Stimulated activated CD4-positive, alpha-beta T cell treated with anti-CD3 and anti-CD28 coated beads, Interleukin-2, amount 100 ng/mL, for 48 hours (primary cell): Measurements from ENCODE around the gene LRRC28.

ENCODE experiments used
- DNase-seq, 2 donors: peaks; one replicate each; pipeline ENCODE4 v3.0.0-alpha.2; 2020

Gene LRRC28

GRCh38 chr15:99403597-99403996 lies 152.3 kb downstream of the LRRC28 start:
- no peak for DNase-seq

- DNase-seq, result no peak
Measured at GRCh38 chr15:99404454-99404853, 153.2 kb downstream of the LRRC28 start.

GRCh38 chr15:99406120-99406519 lies 154.8 kb downstream of the LRRC28 start:
- no peak for DNase-seq

GRCh38 chr15:99406716-99407487 lies 155.6 kb downstream of the LRRC28 start:
- no peak for DNase-seq

GRCh38 chr15:99407716-99408115 lies 156.4 kb downstream of the LRRC28 start:
- no peak for DNase-seq

GRCh38 chr15:99408236-99409096 lies 157.2 kb downstream of the LRRC28 start:
- DNase-seq, result no peak

GRCh38 chr15:99409097-99409473 lies 157.8 kb downstream of the LRRC28 start:
- DNase-seq, result no peak

GRCh38 chr15:99409560-99409959 lies 158.3 kb downstream of the LRRC28 start:
- no peak for DNase-seq

GRCh38 chr15:99410477-99410876 lies 159.2 kb downstream of the LRRC28 start:
- no peak for DNase-seq

- no peak for DNase-seq
Measured at GRCh38 chr15:99411234-99411633, 160.0 kb downstream of the LRRC28 start.

GRCh38 chr15:99412082-99412481 lies 160.8 kb downstream of the LRRC28 start:
- DNase-seq, result no peak

- no peak for DNase-seq
Measured at GRCh38 chr15:99412626-99413025, 161.3 kb downstream of the LRRC28 start.

- no peak for DNase-seq
Measured at GRCh38 chr15:99413955-99414754, 162.9 kb downstream of the LRRC28 start.

GRCh38 chr15:99414755-99415731 lies 163.8 kb downstream of the LRRC28 start:
- DNase-seq, result no peak

GRCh38 chr15:99416191-99417188 lies 165.2 kb downstream of the LRRC28 start:
- DNase-seq, result no peak

- no peak for DNase-seq
Measured at GRCh38 chr15:99421172-99421656, 169.9 kb downstream of the LRRC28 start.

GRCh38 chr15:99421758-99422157 lies 170.5 kb downstream of the LRRC28 start:
- no peak for DNase-seq

GRCh38 chr15:99423186-99424130 lies 172.2 kb downstream of the LRRC28 start:
- DNase-seq, result no peak

GRCh38 chr15:99424131-99424571 lies 172.9 kb downstream of the LRRC28 start:
- no peak for DNase-seq
